ENCODE data around the gene RPAP2.
"Not testable (repeated sequence)": the region's sequence is repeated elsewhere in the genome, so short reads cannot be mapped to it uniquely, and the experiment has no call there.

Gene RPAP2

GRCh38 chr1:92377991-92378390 lies 79.1 kb downstream of the RPAP2 start:
- not testable (repeated sequence) for DNase-seq

- no peak for DNase-seq
Observed at GRCh38 chr1:92380867-92381266, 82.0 kb downstream of the RPAP2 start.

DNA sequence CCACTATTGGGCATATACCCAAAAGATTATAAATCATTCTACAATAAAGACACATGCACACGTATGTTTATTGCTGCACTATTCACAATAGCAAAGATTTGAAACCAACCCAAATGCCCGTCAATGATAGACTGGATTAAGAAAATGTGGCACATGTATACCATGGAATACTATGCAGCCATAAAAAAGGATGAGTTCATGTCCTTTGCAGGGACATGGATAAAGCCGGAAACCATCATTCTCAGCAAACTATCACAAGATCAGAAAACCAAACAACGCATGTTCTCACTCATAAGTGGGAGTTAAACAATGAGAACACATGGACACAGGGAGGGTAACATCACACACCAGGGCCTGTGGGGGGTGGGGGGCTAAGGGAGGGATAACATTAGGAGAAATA lies 95.1 kb downstream of the RPAP2 start:
- not testable (repeated sequence) for DNase-seq

DNA sequence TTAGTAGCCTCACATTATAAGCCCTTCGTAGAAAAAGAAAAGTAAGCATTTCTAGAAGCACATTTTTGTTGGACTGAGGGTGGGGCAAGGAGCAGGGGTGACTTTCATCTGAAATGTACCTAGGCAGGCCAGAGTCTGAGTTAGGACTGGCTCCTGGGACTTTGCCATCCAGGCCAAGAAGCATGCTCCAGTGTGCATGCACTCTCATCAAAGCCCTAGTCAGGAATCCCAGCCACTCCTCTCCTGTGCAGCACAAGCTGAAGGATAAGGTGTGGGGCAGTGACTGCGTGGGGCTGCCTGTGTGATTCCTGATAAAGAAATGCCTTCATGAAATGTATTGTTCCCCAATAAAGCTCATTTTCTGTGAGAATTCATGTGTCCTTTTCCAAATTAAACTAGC lies 99.7 kb downstream of the RPAP2 start:
- DNase-seq: no peak

- DNase-seq: no peak
Observed at GRCh38 chr1:92399076-92399475, 100.2 kb downstream of the RPAP2 start.

- no peak for DNase-seq
Observed at GRCh38 chr1:92404661-92405060, 105.8 kb downstream of the RPAP2 start.

DNA sequence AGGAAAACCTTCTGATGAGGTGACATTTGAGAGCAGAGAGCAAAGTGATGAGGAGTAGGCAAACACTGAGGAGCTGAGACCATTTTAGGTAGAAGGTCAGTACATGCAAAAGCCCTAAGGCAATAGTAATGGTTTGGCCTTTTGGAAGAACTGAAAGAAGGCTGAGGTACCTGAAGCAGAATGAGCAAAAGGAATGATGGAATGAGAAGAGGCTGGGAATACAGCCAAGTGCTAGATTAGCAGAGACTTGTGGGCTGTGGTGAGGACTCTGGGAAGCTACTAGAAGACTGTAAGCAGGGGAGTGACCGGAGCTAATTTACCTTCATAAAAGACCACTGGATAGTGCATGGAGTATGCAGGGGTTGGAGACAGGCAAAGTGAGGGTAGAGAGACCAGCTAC lies 110.0 kb downstream of the RPAP2 start:
- no peak for DNase-seq

DNA sequence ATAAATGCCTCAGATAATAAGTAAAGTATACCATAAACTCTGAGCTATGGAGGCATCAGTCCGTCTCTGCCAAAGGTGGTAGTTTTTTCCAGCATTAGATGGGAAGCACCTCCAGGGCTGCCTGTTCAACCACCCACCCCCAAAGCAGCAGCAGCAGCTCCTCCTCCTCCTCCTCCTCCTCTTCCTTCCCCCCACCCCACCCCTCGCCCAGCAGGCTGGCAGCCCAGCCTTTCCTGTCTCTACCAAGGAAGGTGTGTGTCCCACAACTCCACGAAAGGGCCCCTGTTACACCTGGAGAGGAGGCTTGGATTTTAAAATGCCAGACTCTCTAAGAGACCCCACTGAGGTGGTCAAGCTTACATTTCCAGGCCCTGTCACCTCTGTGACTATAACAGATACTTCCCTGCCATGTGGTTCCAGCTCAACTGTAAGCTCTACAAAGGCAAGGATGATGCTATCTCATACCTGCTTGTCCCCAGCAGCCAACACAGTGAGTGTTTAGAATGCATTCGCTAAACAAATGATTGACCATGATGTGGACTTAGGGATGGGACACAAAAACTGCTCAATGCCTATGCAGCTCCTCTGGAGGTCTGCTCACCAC lies 111.2 kb downstream of the RPAP2 start:
- DNase-seq: no peak

DNA sequence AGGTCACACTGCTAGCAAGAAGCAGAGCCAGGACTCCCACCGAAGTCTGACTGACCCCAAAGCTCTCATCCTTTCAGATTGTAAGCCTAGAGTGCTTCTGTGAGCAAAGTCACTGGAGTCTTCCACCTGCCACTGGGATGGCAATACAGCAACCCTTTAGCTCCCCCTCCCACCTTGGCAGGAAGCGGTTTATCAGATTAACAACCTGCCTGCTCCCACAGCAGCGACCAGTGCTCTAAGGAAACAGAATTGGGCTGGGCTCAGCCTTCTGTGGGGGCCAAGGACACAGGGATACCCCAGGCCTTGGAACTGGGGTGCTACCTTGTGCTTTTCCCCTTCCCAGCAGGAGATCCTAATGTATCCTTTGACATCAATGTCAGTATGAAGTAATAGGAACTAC lies 111.8 kb downstream of the RPAP2 start:
- no peak for DNase-seq

GRCh38 chr1:92411511-92411910 lies 112.7 kb downstream of the RPAP2 start:
- DNase-seq: no peak

DNA sequence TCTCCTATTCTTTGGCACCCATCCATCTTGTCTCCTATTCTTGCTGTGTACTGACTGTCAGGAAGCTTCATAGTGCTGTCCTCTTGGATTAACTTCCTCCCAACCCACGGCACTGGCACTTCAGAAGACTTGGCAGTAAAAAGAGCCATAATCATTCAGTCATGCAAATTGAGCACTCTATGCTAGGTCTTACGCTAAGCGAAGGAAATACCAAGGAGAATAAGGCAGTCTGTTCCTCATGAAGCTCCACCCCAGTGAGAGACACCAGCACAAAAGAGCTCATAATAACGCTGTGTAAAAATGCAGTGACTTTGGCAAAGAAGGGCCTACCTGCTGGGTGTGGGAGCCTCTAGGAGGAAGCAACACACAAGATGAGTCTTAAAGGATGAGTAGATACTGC lies 120.8 kb downstream of the RPAP2 start:
- no peak for DNase-seq

DNA sequence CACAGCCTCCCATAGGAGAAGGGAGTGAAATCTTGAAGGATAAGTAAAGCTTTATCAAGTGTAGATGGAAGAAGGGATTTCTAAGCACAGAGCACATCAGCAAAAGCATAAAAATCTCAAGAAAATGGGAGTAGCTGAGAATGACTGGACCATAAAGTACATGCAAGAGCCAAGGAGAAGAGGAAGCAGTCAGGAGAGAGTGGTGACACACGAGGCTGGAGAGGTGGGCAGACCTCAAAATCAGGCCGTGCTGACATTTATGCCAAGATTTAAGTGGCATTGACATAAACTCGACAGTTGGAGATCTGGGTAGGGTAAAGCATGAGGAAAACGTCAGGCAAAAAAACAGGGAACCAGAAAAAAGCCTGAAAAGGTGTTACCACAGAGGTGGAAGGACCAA lies 125.5 kb downstream of the RPAP2 start:
- no peak for DNase-seq

DNA sequence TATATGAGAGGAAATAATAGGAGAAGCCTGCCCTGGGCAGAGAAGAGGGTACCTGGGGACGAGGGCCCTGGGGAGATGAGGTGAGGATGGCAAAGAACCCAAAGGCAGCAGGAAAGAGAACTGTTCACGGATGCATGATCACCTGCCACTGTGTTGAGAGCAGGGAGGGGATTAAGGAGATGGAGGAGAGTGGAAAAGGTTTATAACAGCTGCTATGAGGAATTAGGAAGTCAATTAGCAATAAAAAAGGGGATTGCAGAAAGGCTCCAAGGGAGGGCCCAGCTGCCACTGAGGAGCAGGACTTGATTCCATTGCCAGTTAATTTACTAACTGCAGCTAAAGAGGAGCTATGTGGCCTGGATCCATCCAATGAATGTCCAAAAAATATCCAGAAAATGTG lies 126.8 kb downstream of the RPAP2 start:
- DNase-seq: no peak

DNA sequence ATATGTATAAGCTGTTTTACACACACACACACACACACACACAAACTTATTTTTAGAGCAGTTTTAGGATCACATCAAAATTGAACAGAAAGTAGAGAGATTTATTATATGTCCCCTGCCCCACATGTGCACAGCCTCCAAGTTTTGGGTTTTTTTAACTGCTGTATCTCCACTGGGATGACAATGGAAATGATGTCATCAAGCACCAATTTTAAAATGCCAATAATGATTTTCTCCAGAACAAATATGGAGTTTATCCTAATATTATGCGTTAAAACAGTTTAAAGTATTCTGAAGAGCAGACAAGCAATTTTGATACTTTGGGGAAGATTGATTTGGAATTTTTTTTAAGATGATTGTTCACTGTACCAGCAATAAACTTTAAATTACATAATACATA lies 131.2 kb downstream of the RPAP2 start:
- no peak for DNase-seq

DNA sequence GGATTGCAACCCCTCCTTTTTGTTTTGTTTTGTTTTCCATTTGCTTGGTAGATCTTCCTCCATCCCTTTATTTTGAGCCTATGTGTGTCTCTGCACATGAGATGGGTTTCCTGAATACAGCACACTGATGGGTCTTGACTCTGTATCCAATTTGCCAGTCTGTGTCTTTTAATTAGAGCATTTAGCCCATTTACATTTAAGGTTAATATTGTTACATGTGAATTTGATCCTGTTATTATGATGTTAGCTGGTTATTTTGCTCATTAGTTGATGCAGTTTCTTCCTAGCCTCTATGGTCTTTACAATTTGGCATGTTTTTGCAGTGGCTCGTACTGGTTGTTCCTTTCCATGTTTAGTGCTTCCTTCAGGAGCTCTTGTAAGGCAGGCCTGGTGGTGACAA lies 135.7 kb downstream of the RPAP2 start:
- not testable (repeated sequence) for DNase-seq

GRCh38 chr1:92439291-92439690 lies 140.4 kb downstream of the RPAP2 start:
- DNase-seq: no peak

- DNase-seq: no peak
Observed at GRCh38 chr1:92441316-92441696, 142.4 kb downstream of the RPAP2 start.

DNA sequence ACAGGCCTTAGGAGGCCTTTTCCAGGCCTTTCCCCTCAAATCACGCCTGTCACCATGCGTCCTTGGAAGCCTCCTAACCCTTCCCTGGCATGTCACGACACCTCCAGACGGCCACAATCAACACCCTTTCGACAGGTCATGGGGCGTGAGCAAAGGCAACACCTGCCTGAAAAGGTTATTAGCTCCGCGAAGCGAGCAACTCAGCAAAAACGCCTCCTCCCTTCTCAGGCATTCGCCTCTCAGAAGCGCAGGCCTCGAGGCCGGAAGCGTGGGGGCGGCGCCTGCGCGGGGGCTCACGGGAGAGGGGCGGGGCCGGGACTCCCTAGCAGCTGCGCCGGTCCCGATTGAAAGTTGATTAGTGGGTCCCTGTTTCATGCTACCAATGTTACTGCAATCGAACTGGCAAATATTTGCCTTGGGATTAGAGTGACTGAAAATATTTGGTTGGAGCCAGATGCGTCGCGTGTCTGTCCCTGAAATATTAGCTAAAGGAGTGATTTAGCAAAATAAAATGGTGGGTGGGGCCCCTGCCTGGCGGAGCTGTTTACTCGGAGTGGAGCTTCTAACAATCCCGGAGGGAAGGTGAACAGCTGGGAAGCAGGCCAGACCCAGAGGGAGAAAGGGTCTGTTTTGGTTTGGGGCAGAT lies 143.0 kb downstream of the RPAP2 start:
- DNase-seq: no peak

DNA sequence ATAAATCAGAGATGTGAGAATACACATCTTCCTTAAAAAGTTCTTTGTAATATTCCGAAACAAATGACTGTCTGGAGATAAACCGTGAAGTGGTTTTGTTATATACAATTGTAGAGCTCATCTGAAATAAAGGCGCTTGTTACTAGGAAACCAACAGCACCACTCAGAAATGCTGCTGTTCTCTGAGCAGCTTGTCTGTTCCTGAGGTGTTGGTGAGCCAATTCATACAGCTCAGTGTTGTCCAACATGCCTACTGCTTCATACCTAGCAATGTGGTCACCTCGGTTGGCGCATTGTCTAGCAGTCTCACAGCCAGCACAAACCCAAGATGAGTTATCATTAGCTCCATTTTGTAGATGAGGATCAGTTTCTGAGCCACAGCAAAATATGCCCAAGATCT lies 143.5 kb downstream of the RPAP2 start:
- no peak for DNase-seq

DNA sequence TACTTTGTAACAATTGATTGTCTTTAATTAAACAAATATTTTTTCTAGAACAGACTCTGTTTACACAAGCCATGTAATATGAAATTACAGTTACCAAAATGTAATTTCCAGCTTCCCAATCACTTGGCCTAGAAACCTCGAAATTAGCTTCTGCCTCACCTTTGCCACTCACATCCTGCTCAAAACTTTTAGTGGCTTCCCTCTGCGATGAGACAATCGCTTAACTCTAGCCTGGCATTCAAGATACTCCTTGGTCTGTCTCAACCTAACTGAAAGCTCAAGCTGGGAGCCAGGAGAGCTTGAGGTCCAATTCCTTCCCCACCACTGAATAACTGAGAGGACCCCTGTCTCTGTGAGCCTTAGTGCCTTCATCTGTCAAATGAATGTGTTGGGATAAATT lies 145.0 kb downstream of the RPAP2 start:
- DNase-seq: no peak

DNA sequence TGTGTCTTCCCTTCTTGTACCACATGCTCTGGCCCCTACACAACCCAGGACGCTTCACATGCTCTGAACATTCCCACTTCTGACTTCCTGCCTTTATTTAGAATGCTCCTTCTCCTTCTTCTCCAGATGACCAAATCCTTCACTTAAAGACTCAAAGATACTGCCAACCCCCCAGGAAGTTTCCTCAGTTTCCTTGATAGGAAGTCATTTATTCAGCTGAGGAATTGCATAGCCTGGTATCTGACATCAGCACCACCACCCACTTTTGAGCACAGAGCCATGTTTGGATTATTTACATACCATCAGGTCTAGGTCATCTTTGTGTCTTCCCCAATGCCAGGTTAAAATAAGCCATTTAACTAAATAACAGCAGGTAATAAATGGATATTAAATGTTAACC lies 145.5 kb downstream of the RPAP2 start:
- DNase-seq: no peak

GRCh38 chr1:92445865-92446264 lies 147.0 kb downstream of the RPAP2 start:
- no peak for DNase-seq

- DNase-seq: no peak
Observed at GRCh38 chr1:92446546-92446945, 147.7 kb downstream of the RPAP2 start.

DNA sequence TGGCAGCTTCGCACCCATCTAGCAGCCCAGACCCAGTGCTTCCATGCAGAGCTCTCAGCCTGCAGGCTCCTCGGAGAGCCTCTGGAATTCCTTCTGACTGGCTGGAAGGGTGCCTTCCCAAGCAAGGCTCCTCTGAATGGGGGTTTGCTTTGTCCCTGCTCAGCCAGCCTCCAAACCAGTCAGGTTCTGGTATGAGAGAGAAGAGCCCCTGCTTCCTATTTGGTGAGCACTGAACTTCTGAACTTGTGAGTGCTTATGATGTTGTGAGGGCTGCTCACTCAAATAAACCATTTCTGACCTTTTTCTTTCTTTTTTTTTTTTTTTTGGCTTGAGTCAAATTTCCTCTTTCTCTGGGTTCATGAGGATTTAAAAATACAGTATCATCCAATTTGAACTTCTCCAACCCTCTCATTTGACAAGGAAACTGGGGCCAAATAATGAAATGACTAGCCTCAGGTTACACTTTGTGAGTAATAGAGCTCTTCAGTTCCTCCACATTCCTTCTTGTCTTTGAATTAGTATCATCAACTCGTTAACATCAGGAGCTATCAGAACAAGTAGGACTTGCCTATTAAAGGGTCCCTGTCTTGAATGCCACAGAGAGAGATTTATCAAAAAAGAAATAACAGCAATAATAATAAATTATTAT lies 148.3 kb downstream of the RPAP2 start:
- no peak for DNase-seq
